HCT116 (cell line): Measurements from ENCODE around the gene WNT7B. TPM values are rescaled to one million over a fixed set of nuclear protein-coding genes. Genes with fewer than 3 reads are reported as not detected.

Source experiments
- ATAC-seq: fragments of 200-7000 bp; cut with Tn5 transposase; 2 replicates; pipeline ENCODE4 v1.9.1; 2020; ENCODE audit warnings: mild to moderate bottlenecking, moderate library complexity
- BruUV-seq: library from RNA; stranded (reverse); fragments of 400-500 nt; replicated peaks from 2 replicates; lab custom pipeline; 2021; lab: Mats Ljungman, UMichigan
- CTCF ChIA-PET: fragments of 300-600 bp; sonication (Branson Sonifier 250); formaldehyde crosslinking; loops from one replicate; lab custom pipeline; 2021; ENCODE audit warnings: antibody characterized with exemption; lab: Charles Lee
- POLR2A ChIA-PET: fragments of 300-600, 350-600 bp; sonication (Branson Sonifier 250); formaldehyde crosslinking; loops from one replicate; lab custom pipeline; 2021; ENCODE audit warnings: antibody characterized with exemption; lab: Charles Lee
- RAD21 ChIA-PET, 2 experiments: fragments of 300-600 bp; sonication (Branson Sonifier 250); formaldehyde crosslinking; loops; one replicate each; lab custom pipeline; 2023; ENCODE audit warnings: low total read pairs in 2 of 2; ENCODE audit not compliant: uncharacterized antibody in 2 of 2, unreplicated experiment in 2 of 2, low non-redundant PET in 1 of 2; lab: Charles Lee
- DNase-seq: peaks from one replicate; pipeline ENCODE4 v3.0.0-alpha.2; 2010; ENCODE audit warnings: low read depth, low spot score
- H2AFZ ChIP-seq: fragments of 200-600 bp; shearing (Covaris generic), sonication (generic); 2 replicates; pipeline ENCODE4 v1.6.1; 2017; ENCODE audit warnings: low read depth, mixed run types, mixed read lengths, antibody characterized with exemption, low read length; ENCODE audit not compliant: poor library complexity, severe bottlenecking
- H3K27ac ChIP-seq: 2 replicates; pipeline ENCODE4 v1.5.1; 2012; ENCODE audit warnings: low read depth, low read length
- H3K27me3 ChIP-seq: fragments of 200-600 bp; sonication (generic); 2 replicates; pipeline ENCODE4 v1.6.1; 2016; ENCODE audit warnings: mixed run types, low read length, mixed read lengths; ENCODE audit not compliant: insufficient read depth
- H3K36me3 ChIP-seq, 2 experiments: fragments of 200-500 bp in 1 of 2; fragments of 200-600 bp in 1 of 2; sonication (Bioruptor generic) in 1 of 2; sonication (generic) in 1 of 2; 2 replicates each; pipeline versions ENCODE4 v1.5.1 to v1.6.1; 2014 to 2016; ENCODE audit warnings: low read length in 2 of 2, inconsistent platforms in 1 of 2, mixed read lengths in 1 of 2, mixed run types in 1 of 2; ENCODE audit not compliant: insufficient read depth in 2 of 2, control insufficient read depth in 1 of 2
- H3K4me1 ChIP-seq, 2 experiments: fragments of 200-600 bp in 1 of 2; sonication (generic) in 1 of 2; 2 replicates each; pipeline versions ENCODE4 v1.5.1 to v1.6.1; 2012 to 2017; ENCODE audit warnings: low read length in 2 of 2, inconsistent platforms in 1 of 2, mild to moderate bottlenecking in 1 of 2, mixed read lengths in 1 of 2, mixed run types in 1 of 2, moderate library complexity in 1 of 2; ENCODE audit not compliant: insufficient read depth in 2 of 2, control insufficient read depth in 1 of 2
- H3K4me2 ChIP-seq: fragments of 200-600 bp; sonication (generic); 2 replicates; pipeline ENCODE4 v1.6.1; 2017; ENCODE audit warnings: mixed run types, low read length, mixed read lengths
- H3K4me3 ChIP-seq, 2 experiments: fragments of 200-600 bp in 1 of 2; sonication (generic) in 1 of 2; replicated peaks in 1 of 2; 2 replicates each; pipeline ENCODE4 v1.5.1; 2011 to 2016; ENCODE audit warnings: low read length in 2 of 2, control low read depth in 1 of 2, low read depth in 1 of 2, mild to moderate bottlenecking in 1 of 2, mixed read lengths in 1 of 2, mixed run types in 1 of 2
- H3K79me2 ChIP-seq: fragments of 200-600 bp; sonication (generic); 2 replicates; pipeline ENCODE4 v1.6.1; 2017; ENCODE audit warnings: mild to moderate bottlenecking, mixed run types, low read length, moderate library complexity, mixed read lengths; ENCODE audit not compliant: insufficient read depth
- H3K9ac ChIP-seq: fragments of 200-600 bp; sonication (generic); 2 replicates; pipeline ENCODE4 v1.6.1; 2016; ENCODE audit warnings: low read length, mixed read lengths
- H3K9me2 ChIP-seq: fragments of 200-600 bp; sonication (generic), shearing (Covaris generic); 2 replicates; pipeline ENCODE4 v1.6.1; 2017; ENCODE audit warnings: mixed run types, mild to moderate bottlenecking, moderate library complexity; ENCODE audit not compliant: insufficient read depth
- H3K9me3 ChIP-seq, 2 experiments: fragments of 200-500 bp in 1 of 2; fragments of 200-600 bp in 1 of 2; sonication (Bioruptor generic) in 1 of 2; sonication (generic) in 1 of 2; 2 replicates each; pipeline ENCODE4 v1.6.1; 2014 to 2017; ENCODE audit warnings: low read length in 2 of 2, mixed read lengths in 2 of 2, inconsistent platforms in 1 of 2, low read depth in 1 of 2, mild to moderate bottlenecking in 1 of 2, mixed run types in 1 of 2, moderate library complexity in 1 of 2; ENCODE audit not compliant: control insufficient read depth in 1 of 2, insufficient read depth in 1 of 2
- H4K20me1 ChIP-seq: fragments of 200-600 bp; sonication (generic), shearing (Covaris generic); 2 replicates; pipeline ENCODE4 v1.6.1; 2017; ENCODE audit warnings: mixed run types, mild to moderate bottlenecking, moderate library complexity; ENCODE audit not compliant: insufficient read depth
- ATF3 ChIP-seq: IDR thresholded peaks from 2 replicates; pipeline ENCODE4 v1.6.1; 2012
- CBX3 ChIP-seq: IDR thresholded peaks from 2 replicates; pipeline ENCODE4 v1.6.1; 2012; ENCODE audit warnings: low read depth
- ELF1 ChIP-seq: IDR thresholded peaks from 2 replicates; pipeline ENCODE4 v1.6.1; 2012; ENCODE audit warnings: low read depth, borderline replicate concordance
- MAX ChIP-seq: IDR thresholded peaks from 2 replicates; pipeline ENCODE4 v1.6.1; 2012
- RAD21 ChIP-seq: IDR thresholded peaks from 2 replicates; pipeline ENCODE4 v1.6.1; 2012; ENCODE audit warnings: low read depth, mild to moderate bottlenecking
- SIN3A ChIP-seq: IDR thresholded peaks from 2 replicates; pipeline ENCODE4 v1.6.1; 2012; ENCODE audit warnings: low read depth
- SRF ChIP-seq: IDR thresholded peaks from 2 replicates; pipeline ENCODE4 v1.6.1; 2012; ENCODE audit warnings: low read depth
- TCF7L2 ChIP-seq: IDR thresholded peaks from 2 replicates; pipeline ENCODE4 v1.7.0; 2011; ENCODE audit warnings: borderline replicate concordance, inconsistent platforms; ENCODE audit not compliant: insufficient read depth, insufficient read length; ENCODE audit errors: extremely low read depth
- ZFX ChIP-seq: fragments of 450-650 bp; IDR thresholded peaks from 2 replicates; pipeline ENCODE4 v1.6.1; 2017
- intact Hi-C: fragments of 100-400 bp; cut with micrococcal nuclease; formaldehyde crosslinking; loops from 2 replicates; pipeline ENCODE4 v1.10.0; 2022
- total RNA-seq: library from RNA; stranded (reverse); gene quantifications from one replicate; pipeline ENCODE4 v1.2.1, GENCODE V29; 2021; ENCODE audit not compliant: unreplicated experiment
- TF ChIP-seq, protein P1 (sequence below): IDR thresholded peaks from 2 replicates; pipeline ENCODE4 v1.6.1; 2011; ENCODE audit warnings: mild to moderate bottlenecking, low read length, moderate library complexity; ENCODE audit not compliant: insufficient replicate concordance; ENCODE audit errors: extremely low read depth

WNT7B gene
- total RNA-seq, 1 experiment from 2014 or later, result 10.5 TPM

GRCh38 chr22:45896153-45896951 lies 80.6 kb downstream of the WNT7B start:
- H3K27ac ChIP-seq, result no peak overlapping the region

More at GRCh38 chr22:45896153-45896951, 80.6 kb downstream of the WNT7B start:
- POLR2A ChIA-PET, result no interaction called here
- RAD21 ChIA-PET, result no interaction called here
- peak; percentile 39; the same call in 1 of the 2 replicates for ATAC-seq
- H4K20me1 ChIP-seq, result no peaks in the 10 kb centered on the region
- intact Hi-C loops, result no loop called here
- no peak overlapping the region for H2AFZ ChIP-seq
- no peak overlapping the region for H3K9ac ChIP-seq
- no peaks in the 10 kb centered on the region for H3K9me2 ChIP-seq
- no peak overlapping the region for H3K4me3 ChIP-seq
- H3K79me2 ChIP-seq, result no peaks in the 10 kb centered on the region
- TF ChIP-seq RAD21, result no peak
- TF ChIP-seq ZFX, result no peak
- no peak for TF ChIP-seq SIN3A
- TF ChIP-seq ATF3, result no peak
- no peak for TF ChIP-seq SRF
- TF ChIP-seq, protein P1, sequence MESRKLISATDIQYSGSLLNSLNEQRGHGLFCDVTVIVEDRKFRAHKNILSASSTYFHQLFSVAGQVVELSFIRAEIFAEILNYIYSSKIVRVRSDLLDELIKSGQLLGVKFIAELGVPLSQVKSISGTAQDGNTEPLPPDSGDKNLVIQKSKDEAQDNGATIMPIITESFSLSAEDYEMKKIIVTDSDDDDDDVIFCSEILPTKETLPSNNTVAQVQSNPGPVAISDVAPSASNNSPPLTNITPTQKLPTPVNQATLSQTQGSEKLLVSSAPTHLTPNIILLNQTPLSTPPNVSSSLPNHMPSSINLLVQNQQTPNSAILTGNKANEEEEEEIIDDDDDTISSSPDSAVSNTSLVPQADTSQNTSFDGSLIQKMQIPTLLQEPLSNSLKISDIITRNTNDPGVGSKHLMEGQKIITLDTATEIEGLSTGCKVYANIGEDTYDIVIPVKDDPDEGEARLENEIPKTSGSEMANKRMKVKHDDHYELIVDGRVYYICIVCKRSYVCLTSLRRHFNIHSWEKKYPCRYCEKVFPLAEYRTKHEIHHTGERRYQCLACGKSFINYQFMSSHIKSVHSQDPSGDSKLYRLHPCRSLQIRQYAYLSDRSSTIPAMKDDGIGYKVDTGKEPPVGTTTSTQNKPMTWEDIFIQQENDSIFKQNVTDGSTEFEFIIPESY, result no peak
- no peak for TF ChIP-seq CBX3
- TF ChIP-seq MAX, result no peak
- TF ChIP-seq ELF1, result no peak
- TF ChIP-seq TCF7L2, result no peak
- TF ChIP-seq, all 23 proteins: peak for 0
- H3K4me2 ChIP-seq, result no peak overlapping the region
- peaks cover 8 to 11% of the 10 kb centered on the region in 2 experiments; a peak in 3 of 4 replicates for H3K4me1 ChIP-seq
- CTCF ChIA-PET, result no interaction called here
- DNase-seq, result no peak
- H3K36me3 ChIP-seq, result no peaks in the 10 kb centered on the region
- no TSS peak for BruUV-seq
- no peaks in the 10 kb centered on the region for H3K27me3 ChIP-seq
- H3K9me3 ChIP-seq, result no peaks in the 10 kb centered on the region
